GM12874 (cell line): Measurements from ENCODE around the gene NUP153.

ENCODE experiments used
- TF ChIP-seq, protein P1 (sequence below): IDR thresholded peaks from 2 replicates; pipeline ENCODE4 v1.5.1; 2011; ENCODE audit warnings: low read depth, mild to moderate bottlenecking, control low read depth, low read length, moderate library complexity; ENCODE audit not compliant: insufficient read depth

Gene NUP153

DNA sequence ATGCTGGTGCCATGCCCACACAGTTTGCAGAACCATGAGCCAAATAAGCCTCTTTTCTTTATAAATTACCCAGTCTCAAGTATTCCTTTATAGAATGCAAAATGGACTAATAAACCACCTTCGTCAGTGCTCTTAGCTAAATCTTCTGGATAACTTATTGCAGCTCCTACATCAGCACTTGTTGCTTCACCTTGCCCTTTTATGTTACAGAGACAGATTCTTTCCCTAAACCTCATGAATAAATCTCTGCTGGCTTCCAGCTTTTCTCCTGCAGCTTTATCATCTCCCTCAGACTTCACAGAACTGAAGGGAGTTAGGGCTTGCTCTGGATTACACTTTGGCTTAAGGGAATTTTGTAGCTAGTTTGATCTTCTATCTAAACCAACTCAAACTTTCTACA lies 22.6 kb downstream of the NUP153 start:
- TF ChIP-seq, protein P1, sequence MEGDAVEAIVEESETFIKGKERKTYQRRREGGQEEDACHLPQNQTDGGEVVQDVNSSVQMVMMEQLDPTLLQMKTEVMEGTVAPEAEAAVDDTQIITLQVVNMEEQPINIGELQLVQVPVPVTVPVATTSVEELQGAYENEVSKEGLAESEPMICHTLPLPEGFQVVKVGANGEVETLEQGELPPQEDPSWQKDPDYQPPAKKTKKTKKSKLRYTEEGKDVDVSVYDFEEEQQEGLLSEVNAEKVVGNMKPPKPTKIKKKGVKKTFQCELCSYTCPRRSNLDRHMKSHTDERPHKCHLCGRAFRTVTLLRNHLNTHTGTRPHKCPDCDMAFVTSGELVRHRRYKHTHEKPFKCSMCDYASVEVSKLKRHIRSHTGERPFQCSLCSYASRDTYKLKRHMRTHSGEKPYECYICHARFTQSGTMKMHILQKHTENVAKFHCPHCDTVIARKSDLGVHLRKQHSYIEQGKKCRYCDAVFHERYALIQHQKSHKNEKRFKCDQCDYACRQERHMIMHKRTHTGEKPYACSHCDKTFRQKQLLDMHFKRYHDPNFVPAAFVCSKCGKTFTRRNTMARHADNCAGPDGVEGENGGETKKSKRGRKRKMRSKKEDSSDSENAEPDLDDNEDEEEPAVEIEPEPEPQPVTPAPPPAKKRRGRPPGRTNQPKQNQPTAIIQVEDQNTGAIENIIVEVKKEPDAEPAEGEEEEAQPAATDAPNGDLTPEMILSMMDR = no peak

DNA sequence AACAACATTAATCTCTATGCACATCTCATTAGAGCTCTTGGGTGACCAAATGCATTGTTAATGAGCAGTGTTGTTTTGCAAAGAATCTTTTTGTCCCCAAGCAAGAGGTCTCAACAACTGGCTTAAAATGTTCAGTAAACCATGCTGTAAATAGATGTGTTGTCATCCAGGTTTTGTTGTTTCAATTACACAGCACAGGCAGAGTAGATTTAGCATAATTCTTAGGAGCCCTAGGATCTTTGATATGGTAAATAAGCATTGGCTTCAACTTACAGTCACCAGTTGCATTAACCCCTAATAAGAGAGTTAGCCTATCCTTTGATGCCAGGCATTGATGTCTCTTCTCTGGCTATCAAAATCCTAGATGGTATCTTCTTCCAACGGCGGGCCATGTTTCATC lies 23.3 kb downstream of the NUP153 start:
- TF ChIP-seq, protein P1 = no peak

DNA sequence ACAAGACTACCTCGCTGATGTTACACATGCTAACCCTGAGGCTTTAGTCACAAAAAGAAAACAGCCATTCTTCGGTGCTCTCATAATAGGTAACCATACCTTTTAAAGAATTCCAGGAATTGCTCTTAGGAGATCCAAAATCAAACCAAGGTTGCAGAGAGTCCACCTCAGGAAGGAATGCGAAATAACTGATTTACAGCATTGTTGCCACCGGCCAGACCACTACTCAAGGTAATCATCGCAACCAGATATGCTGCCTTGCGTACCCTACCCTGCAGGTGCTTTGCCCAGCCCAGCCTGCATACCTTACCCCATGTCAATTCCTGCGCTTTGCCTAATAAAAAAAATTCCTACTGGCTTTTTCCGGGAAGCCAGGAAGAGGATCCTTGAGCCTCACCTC lies 27.0 kb downstream of the NUP153 start:
- TF ChIP-seq, protein P1 = no peak

DNA sequence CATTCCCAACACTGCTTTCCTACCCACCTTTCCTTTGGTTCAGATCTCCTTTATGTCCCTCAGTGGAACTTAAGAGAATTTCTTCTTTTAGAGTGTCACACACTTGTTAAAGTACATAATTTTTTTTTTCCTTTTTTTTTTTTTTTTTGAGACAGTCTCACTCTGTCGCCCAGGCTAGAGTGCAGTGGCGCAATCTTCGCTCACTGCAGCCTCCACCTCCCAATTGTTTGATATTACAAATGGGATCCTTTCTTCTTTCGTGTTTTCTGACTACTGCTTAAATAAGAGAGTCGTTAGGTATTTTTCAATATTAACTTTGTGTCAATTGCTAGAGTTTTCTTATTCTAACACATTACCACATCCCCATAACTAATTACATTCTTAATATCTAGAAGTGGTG lies 29.1 kb downstream of the NUP153 start:
- TF ChIP-seq, protein P1 = no peak

DNA sequence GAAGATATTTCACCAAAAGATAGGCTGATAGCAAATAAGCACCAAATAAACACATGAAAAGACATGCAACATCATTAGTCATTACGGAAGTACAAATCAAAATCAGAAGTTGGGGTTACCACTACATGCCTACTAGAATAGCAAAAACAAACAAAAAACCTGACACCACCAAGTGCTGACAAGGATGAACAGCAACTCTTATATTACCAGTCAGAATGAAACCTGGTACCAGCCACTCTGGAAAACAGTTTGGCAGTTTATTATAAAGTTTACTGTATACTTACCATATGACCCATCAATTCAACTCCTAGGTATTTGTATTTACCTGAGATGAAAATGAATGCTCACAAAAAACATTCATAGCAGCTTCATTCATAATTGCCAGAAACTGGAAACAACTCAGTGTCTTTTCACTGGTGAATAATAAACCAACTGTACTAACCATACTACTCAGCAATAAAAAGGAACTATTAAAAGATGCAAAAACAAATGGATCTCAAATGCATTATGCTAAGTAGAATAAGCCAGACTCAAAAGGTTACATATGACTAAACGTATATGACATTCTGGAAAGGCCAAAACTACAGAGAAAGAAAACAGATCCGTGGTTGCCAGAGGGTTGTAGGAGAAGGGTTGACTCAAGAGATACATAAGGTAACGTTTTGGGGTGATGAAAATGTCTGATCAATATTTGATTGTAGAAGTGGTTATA lies 33.0 kb downstream of the NUP153 start:
- TF ChIP-seq, protein P1 = no peak

DNA sequence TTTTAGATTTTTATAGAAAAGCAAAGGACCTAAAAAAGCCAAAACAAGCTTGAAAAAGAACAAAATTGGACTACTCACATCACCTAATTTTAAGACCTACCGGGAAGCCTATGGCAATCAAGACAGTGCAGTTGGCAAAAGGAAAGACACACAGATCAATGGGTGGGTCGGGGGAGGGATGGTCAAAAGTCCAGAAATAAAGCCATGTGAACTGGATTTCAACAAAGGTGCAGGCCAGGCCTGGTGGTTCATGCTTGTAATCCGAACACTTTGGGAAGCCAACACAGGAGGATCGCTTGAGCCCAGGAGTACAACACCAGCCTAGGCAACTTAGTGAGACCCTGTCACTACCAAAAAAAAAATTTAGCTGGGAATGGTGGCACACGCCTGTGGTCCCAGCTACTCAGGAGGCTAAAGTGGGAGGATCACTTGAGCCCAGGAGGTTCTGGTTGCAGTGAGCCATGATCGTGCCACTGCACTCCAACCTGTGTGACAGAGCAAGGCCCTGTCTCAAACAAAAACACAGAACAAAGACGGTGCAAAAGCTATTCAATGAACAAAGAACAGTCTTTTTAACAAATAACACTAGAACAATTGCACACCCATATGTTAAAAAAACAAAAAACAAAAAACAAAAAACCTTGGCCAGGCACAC lies 34.5 kb downstream of the NUP153 start:
- TF ChIP-seq, protein P1 = no peak

DNA sequence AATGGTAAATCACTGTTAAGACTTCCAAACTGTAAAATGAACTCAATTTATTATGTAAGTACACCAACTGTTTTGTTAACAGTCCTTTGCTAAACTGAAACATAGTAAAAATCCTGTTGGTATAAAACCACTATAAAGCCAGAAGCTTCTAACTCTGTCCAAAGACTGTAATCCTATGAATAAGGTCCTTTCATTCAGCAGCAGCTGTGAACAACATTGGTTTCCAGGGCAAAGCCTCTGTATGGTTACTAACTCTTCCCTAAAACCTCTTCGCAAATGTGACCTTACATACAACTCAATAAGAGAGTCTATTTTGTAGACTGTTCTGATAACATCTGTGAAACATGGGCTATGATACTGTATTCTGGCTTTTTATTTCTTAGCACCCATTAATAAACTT lies 40.1 kb downstream of the NUP153 start:
- TF ChIP-seq, protein P1 = no peak
